ENCODE results near the gene ADAM22.

DNA sequence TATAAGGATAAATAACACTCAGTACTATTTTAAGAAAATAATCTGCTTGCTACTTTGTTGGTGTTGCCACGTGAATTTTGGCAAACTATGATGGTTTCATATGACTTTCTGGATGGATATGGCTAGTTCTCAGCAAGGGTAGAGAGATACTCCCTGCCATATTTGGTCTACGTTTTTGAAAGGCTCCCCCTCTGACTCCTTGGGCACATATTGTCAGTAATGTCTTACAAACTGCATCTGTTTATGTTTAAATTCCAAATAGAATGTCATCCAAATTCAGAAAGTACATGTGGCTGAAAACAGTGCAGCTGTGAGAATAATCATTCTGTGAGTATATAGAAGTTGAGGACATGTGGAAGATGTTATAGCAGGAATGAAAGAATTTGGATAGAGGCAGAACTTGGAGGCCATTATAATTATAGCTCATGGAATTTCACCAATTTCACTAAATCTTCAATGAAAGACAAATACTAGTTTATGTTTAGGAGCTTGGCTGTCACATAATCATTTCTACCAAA is 178.0 kb downstream of the ADAM22 start:
- TF ChIP-seq POLR2A (IDR thresholded peaks at IDR 0.05) = no peak
- TF ChIP-seq, protein P1, sequence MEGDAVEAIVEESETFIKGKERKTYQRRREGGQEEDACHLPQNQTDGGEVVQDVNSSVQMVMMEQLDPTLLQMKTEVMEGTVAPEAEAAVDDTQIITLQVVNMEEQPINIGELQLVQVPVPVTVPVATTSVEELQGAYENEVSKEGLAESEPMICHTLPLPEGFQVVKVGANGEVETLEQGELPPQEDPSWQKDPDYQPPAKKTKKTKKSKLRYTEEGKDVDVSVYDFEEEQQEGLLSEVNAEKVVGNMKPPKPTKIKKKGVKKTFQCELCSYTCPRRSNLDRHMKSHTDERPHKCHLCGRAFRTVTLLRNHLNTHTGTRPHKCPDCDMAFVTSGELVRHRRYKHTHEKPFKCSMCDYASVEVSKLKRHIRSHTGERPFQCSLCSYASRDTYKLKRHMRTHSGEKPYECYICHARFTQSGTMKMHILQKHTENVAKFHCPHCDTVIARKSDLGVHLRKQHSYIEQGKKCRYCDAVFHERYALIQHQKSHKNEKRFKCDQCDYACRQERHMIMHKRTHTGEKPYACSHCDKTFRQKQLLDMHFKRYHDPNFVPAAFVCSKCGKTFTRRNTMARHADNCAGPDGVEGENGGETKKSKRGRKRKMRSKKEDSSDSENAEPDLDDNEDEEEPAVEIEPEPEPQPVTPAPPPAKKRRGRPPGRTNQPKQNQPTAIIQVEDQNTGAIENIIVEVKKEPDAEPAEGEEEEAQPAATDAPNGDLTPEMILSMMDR (IDR thresholded peaks at IDR 0.05) = no peak
